Hematopoietic multipotent progenitor cell (in vitro differentiated cells): ENCODE measurements around the gene AGPAT3. TPM values are rescaled to one million over a fixed set of nuclear protein-coding genes. Genes with fewer than 3 reads are reported as not detected.

ENCODE experiments used
- DNase-seq, 3 donors: peaks; one replicate each; pipeline ENCODE4 v3.0.0-alpha.2; 2011 to 2015; ENCODE audit warnings: low read depth in 2 of 3, low spot score in 2 of 3
- total RNA-seq: library from RNA; depleted of rRNA; stranded (reverse); fragments of >200 nt; gene quantifications from one replicate; pipeline ENCODE4 v1.2.3, GENCODE V29; 2012

AGPAT3 gene
- total RNA-seq, 1 donor, result 26.4 TPM

DNA sequence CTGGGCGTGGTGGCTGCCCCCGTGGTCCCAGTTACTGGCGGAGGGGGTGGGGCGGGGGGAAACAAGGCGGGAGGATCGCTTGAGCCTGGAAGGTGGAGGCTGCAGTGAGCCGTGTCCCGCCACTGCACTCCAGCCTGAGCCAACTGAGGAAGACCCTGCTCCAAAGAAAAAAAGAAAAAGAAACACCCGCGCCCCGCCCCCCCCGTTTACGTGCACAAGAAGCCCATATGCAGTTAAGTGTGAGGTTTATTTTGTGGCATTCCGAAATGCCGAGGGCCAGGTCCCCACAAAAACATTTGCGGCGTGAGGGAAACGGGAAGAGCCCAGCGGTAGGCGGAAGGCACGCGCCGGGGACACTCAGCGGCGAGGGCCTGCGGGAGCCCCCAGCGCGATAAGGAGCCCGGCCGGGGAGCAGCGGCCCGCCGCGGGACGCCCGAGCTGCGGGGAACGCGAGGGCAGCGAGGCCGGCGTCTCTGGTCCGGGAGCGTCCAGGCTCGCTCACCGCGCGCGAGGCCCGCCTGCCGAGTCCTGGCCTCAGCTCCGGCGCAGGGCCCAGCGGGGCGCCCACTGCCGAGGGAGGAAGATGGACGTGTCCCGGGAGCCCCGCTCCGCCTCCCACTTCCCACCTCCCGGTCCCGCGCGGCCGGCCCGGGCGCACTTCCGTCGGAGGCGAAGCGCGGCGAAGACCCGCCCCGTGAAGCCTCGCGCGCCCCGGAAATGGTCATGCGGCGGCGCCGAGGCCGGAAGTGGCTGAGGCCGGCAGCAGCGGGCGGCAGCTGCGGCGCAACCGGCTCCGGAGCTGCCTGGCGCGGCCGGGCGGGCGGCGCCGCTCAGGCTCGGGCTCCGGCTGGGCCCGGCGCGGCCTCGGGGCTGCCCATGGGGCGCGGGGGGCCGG lies 146.8 kb downstream of the AGPAT3 start, which contains the start of gene TRAPPC10:
Gene TRAPPC10 (plus strand): TSS at position 731 of the 895 bp plus-strand sequence. CDS start 185 bp downstream, outside the sequence.
- peak; percentile 63 to 72 (median 70) for DNase-seq

DNA sequence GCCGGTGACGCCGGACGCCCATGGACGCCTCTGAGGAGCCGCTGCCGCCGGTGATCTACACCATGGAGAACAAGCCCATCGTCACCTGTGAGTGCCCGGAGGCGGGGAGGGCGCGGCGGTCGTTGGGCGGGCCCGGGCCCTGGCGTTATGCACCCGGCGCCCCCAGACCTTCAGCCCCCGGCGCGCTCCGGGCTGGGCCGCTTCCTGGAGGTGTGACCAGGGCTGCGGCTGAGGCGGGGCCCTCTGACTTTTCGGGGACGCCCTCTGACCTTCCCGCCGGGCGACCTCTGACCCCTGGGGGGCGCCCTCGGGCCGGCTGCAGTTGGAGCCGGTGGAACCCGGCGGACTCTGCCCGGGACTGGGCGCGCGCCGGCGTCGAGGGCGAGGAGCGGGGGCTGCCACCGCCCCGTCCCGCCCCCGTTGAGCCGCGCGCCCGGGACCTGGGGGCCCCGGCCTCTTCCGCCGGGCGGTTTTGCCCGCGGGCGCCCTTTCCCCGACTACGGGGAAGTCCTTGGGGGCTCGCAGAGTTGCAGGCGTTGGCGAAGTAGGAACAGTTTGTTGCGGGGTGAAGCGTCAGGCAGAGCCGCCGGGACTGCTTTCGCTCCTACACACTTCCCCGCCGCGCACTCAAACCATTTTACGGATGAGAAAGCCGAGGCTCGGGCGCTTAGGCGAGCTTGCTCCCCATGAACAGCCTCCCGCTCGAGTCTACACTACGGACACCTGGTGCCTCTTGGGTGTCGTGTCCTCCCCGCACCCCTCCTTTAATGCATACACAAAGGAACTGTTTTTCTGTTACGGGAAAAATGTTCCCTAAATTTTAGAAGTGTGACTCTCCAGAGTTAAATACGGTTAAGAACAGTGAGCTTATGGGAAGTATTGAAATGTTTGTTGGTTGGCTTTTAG lies 147.7 kb downstream of the AGPAT3 start:
- peak; percentile 65 to 76 (median 70) for DNase-seq

DNA sequence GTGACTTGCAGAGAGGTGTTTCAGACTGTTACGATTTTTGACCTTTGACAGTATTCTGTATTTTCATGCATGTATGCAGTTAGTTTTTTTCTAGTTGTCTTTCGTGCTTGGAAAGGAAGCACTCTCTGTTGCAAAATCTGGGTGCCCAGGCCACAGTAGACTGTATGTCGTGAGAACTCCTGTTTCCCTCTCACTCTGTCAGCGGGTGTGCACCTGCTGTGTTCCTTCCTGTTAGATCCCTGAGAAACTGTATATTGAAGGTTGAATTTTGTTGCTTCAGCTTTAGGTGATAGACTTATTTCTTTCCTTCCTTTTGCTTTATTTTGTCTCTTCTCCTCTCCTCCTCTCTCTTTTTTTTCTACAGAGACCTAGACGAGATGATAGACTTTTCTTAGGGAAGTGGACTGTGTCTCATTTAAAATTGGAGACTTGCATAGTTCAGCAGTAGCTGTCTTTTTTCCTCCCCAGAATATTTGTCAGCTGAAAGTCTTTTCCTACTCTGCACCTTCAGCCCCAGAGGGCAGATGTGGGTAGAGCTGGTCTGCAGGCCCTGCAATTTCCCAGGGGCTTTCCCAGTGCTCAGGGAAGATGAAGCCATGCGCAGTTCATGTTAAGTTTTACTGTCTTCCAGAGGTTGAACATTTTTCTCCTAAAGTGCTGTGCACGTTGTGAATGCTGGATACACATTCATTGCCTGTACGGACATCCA lies 148.5 kb downstream of the AGPAT3 start:
- peak; percentile 14 to 58 (median 34) for DNase-seq

DNA sequence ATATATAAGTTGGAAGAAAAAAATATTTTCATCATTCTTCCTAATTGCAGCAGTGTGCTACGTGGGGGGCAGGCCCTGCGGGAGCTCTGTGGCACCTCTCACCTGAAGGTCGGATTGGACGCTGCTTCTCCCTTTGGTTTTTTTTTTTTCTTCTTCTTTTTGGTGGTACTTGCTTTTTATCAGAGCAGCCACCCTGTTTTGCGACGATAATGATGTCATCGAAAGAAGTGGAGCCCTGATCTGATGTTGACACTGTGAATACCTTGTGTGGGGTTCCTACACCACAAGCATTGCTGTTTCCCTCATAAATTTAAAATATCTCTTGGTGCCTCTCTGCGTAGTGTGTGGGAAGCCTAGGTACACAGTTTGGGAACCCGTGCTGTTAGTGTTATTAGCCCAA lies 152.6 kb downstream of the AGPAT3 start:
- no peak for DNase-seq

DNA sequence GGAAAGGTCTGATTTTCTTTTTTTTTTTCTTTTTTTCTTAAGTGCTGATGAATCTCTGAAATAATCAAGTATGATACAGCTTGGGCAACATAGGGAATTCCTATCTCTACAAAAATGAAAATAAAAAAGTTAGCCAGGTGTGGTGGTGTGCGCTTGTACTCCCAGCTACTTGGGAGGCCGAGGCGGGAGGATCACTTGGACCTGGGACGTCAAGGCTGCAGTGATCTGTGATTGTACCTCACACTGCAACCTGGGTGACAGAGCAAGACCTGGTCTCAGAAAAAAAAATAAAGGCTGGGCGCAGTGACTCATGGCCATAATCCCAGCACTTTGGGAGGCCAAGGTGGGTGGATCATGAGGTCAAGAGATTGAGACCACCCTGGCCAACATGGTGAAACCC lies 153.1 kb downstream of the AGPAT3 start:
- no peak for DNase-seq

DNA sequence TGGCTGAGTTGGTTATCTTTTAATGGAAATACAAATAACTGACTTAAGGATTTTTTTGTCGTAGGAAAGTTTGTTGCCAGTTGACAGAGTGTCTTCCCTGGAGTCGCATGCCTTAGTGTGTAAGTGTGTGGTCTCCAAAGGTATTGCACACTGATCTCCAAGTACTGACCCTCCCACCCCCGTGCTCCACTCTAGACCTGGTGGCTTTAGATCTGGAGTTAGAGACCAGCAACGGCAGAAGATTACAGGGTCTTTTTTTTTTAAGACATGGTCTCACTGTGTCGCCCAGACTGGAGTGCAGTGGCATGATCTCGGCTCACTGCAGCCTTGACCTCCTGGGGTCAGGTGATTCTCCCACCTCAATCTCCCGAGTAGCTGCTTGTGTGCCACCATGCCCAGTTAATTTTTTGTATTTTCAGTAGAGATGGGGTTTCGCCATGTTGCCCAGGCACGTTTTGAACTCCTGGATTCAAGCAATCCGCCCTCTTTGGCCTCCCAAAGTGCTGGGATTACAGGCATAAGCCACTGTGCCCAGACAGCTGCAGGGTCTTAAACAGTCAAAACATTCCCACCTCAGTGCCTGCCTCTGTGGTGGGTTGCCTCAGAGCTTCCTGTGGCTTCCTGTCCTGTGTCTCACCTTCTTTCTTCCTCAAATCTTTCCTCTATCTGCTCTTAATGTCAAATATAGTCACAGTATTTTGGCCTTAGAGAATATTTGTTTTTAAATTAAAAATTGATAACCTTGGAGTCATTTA lies 154.0 kb downstream of the AGPAT3 start:
- no peak for DNase-seq

DNA sequence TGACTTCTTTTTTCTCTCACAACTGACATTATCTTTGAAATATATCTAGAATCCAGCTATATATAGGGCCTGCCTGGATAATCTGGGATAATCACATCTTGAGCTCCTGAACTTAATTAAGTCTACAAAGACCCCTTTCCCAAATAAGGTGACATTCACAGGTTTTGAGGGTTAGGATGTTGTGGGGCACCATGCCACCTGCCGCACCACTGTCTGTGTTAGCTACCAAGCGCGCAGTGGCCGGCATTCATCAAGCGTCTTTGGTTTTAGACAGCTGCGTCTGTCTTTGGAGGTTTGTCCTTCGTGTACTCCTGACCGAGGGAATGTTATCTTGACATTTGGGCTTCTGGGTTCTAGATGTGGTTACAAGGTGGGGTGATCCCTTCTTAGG lies 154.5 kb downstream of the AGPAT3 start:
- DNase-seq, result no peak

DNA sequence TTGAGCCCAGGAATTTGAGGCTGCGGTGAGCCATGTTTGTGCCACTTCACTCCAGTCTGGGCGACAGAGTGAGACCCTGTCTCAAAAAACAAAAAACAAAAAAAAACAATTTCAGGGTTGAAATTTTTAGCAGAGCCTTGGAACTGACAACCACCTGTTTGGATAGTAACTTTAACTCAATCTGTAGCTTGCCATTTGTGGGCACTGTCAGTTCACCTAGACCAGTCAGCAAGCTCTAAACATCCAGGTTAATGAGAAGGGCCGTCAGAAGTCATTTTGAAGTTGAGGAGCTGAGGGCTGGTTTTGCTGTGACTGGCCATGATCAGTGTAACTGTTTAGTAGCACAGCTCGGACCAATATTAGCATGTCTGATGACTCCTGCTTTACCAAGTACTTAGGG lies 155.5 kb downstream of the AGPAT3 start:
- no peak for DNase-seq

DNA sequence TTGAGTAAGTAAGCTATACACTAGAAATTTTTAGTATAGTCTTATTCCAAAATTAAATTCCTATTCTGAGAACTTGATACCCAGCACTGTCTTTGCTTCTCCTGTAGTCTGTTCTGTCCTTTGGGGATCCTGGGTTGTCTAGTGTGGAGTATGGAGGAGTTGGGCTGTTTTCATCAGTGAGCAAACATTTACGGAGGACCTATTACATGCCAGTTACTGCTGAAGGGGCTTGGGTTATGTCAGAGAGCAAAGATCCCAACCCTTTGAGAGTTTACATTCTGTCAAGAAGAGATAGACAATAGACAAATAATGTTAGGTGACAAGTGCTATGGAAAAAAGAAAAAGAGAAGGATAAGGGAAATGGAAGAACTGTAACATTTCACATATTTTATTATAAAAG lies 156.0 kb downstream of the AGPAT3 start:
- DNase-seq, result no peak

DNA sequence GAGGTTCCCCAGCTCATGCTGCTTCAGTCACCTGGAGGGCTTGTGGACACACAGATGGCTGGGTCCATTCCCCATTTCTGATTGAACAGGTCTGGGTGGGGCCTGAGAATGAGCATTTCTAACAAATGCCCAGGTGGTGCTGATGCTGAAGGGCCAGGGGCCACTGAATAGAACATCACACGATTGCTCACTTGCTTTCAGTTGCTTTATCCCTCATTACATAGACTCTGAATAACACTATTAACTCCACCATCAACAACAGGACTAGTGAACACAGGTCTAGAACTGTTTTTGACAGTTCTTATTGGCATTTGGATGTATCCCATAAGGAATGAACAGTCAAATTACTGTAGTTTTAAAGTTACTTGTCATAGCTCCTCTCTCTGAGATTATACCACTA lies 159.2 kb downstream of the AGPAT3 start:
- no peak for DNase-seq

DNA sequence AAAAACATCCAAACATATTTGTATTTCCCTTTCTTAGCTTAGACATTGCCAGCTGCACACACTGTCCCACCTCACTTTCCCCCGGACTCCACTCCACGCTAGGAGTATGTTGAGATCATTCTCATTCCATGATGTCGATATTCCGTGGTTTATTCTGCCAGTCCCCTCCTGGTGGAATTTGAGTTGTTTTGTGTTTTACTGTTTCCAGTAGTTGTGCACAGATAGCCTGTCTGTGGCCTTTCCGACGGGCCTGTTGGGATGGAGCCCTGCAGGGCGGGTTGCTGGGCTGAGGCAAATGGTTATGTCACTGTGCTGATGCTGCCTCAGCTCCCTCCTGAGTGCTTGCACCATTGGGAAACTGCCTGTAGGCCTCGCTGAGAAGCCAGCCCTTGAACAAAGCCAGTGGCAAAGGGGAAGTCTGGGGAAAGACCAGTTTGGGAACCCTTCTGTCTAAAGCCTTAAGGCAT lies 159.9 kb downstream of the AGPAT3 start:
- DNase-seq, result no peak

DNA sequence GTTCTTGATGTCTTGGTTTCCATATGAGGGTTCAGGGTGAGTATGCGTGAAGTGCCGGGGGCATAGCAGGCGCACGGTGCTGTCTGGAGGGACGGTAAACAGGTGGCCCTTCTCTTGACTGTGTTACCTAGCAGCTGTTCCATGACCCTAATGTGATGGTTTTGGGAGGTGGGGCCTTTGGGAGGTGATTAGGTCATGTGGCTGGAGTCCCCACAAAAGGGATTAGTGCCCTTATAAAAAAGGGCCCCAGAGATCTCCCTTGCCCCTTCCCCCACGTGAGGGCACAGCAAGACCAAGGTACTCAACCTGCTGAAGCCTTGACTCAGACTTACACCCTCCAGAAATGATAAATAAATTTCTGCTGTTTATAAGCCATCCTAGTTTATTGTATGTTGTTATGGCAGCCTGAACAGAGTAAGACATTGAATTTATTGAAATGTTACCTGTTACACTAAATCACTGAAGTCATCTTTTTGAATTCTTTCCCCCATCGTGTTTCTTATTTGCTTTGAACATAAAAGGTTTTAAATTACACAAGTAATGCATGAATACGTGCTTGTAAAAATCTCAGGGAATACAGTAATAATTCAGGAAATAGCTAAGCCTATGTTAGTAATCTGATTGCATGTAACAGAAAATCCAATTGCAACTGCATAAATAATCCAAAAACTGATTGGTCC lies 162.7 kb downstream of the AGPAT3 start:
- DNase-seq, result no peak

DNA sequence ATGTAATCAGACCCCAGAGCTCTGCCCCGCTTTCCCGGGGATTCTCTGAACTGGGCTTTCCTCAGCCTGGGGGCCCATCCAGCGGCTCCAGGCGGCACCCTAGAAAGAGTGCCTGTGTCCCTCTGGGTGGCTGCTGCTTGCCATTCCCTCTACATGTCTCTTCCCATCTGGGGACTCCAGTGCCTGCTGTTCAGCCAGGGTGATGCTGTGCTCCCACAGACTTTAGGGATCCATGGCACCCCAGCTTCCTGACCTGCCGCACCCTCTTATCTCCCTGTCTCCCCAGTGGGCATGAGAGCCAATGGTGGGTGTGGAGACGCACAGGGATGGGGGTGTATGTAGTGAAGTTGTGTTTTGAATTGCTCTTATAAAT lies 163.2 kb downstream of the AGPAT3 start:
- DNase-seq, result no peak

DNA sequence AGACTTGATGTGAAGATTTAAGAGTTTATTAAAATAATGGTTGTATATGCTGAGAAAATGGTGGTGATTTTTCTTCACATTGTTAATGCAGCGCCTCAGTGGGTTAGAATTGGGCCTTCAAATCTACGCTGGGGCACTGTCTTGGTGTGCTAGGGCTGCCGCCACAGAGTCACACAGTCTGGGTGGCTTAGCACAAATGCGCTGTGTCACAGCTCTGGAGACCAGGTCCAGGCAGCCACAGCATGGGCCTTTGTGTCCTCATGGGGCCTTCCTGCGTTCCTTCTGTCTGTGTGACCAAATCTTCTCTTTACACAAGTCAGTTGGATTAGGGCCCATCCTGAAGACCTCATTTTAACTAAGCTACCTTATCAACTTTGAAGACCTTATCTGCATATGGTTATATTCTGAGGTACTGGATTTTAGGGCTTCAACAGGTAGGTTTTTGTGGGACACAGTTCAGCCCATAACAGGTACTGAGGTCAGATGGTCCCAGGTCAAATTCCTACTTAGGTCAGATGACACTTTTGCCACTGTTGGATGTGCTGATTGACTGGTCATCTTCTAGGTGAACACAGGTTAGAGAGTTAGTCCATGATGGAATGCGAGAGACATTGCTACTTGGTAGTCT lies 164.6 kb downstream of the AGPAT3 start:
- DNase-seq, result no peak

DNA sequence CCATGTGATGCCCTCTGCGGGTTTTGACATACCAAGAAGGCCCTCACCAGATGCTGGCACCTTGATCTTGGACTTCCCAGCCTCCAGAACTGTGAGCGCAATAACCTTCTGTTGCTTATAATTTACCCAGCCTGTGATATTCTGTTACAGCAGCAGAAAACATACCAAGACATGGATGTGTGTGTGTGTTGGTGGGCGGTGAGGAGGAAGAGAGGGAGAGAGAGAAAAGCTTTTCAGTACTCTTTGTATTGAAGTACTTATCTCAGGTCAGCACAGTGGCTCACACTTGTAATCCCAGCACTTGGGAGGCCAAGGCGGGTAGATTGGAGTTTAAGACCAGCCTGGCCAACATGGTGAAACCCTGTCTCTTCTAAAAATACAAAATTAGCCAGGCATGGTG lies 170.2 kb downstream of the AGPAT3 start:
- no peak for DNase-seq
